ENCODE data around the gene AFMID. TPM values are rescaled to one million over a fixed set of nuclear protein-coding genes. Genes with fewer than 3 reads are reported as not detected.
A peak's percentile ranks its signal among the peaks of the same experiment; 100 is the strongest.

AFMID gene
- total and polyA plus RNA-seq, 9 of the 15 experiments (the other 6 are each of a cell fraction or from before 2014, with no cell fraction given) = 62.1 to 188 (median 74.4) TPM

GRCh38 chr17:78168242-78168902, 18.8 kb upstream of the AFMID start, which contains the start of gene SYNGR2:
TSS of gene SYNGR2 (plus strand) at chr17:78168581. CDS start at chr17:78168617, 36 bp downstream.
- BruUV-seq (replicated peaks) = no TSS peak
- Histone ChIP-seq H4K20me1 (replicated peaks; ENCODE audit: control insufficient read depth, insufficient read depth, low read length) (peaks cover 13% of the 10 kb centered on the region), H3K36me3 (ENCODE audit: control insufficient read depth, insufficient read depth, low read length) (peaks cover 42% of the 10 kb centered on the region; the same call in 2 of the 3 replicates), H2AFZ (ENCODE audit: low read depth, low read length) (peak within 1 kb of the TSS; percentile 91), H3K9me1 (ENCODE audit: control insufficient read depth, insufficient read depth, low read length) (peaks cover 5% of the 10 kb centered on the region), H3K4me2 (ENCODE audit: insufficient read depth, low read length) (peak within 1 kb of the TSS; percentile 89), H3K79me2 (ENCODE audit: control insufficient read depth, insufficient read depth, low read length) (peaks cover 38% of the 10 kb centered on the region), H3K27ac (ENCODE audit: extremely low read depth, low read depth, low read length) (peak within 1 kb of the TSS; percentile 83), H3K4me3 (peak within 1 kb of the TSS; percentile 92), H3K9ac (ENCODE audit: insufficient read depth in 1 of 2, low read depth in 2 of 2, low read length in 2 of 2) (peak within 1 kb of the TSS; percentile 72 to 97), H3K9me3 (replicated peaks; ENCODE audit: control insufficient read depth, insufficient read depth, low read depth, low read length) (no peaks in the 10 kb centered on the region), H3K27me3 (ENCODE audit: control insufficient read depth in 2 of 2, insufficient read depth in 2 of 2, low read length in 2 of 2) (no peaks in the 10 kb centered on the region), H3K4me1 (replicated peaks in 1 of 2; ENCODE audit: control insufficient read depth in 2 of 2, insufficient read depth in 2 of 2, low read length in 2 of 2) (peaks cover 16 to 65% of the 10 kb centered on the region in 2 experiments; a peak in 4 of 5 replicates)
- ChIA-PET POLR2A (interaction anchor here (0.6 kb wide), 1 partner anchor 700 kb away, joined by 3 read pairs; no protein-coding TSS in a partner anchor), CTCF (ENCODE audit: low intra/inter-chr PET ratio) (no interaction called here)
- peak; percentile 94 to 95 (median 94) for DNase-seq (ENCODE audit: extremely low read depth in 1 of 4, low spot score in 3 of 4)
- 5% methylated on average over 18 of the region's 84 CpGs for WGBS (ENCODE audit: insufficient coverage, low coverage, missing lambda C conversion rate)
- ATAC-seq = peak; percentile 86
- peak; percentile 78 for FAIRE-seq
- in situ Hi-C loops (cut with MboI) = no loop called here
- intact Hi-C loops (cut with micrococcal nuclease) = loop anchor here (5.0 kb wide), 1 partner anchor 41 kb away; the partner anchor contains the start of gene TMC6
- TF ChIP-seq CXXC5 (CRISPR knock-in tag; IDR thresholded peaks at IDR 0.05) (peak; percentile 91), CCAR2 (IDR thresholded peaks at IDR 0.05; ENCODE audit: low read depth, low read length) (no peak), GABPB2 (CRISPR knock-in tag; conservative IDR thresholded peaks at IDR 0.05) (no peak), ZNF586 (CRISPR knock-in tag; conservative IDR thresholded peaks at IDR 0.05) (no peak), FUS (optimal IDR thresholded peaks at IDR 0.05; ENCODE audit: low read depth, low read length) (peak; percentile 46), ZBTB49 (CRISPR knock-in tag; IDR thresholded peaks at IDR 0.05; ENCODE audit: borderline replicate concordance) (no peak), XRCC5 (IDR thresholded peaks at IDR 0.05; ENCODE audit: low read depth, low read length) (no peak), RNF2 (IDR thresholded peaks at IDR 0.05) (no peak), MAFK (IDR thresholded peaks at IDR 0.05; ENCODE audit: low read length) (no peak), TEAD4 (IDR thresholded peaks at IDR 0.05; ENCODE audit: low read length) (no peak), TEAD4 (CRISPR knock-in tag; IDR thresholded peaks at IDR 0.05; ENCODE audit: borderline replicate concordance) (no peak), MAFG (tag; conservative IDR thresholded peaks at IDR 0.05) (no peak), PHF21A (IDR thresholded peaks at IDR 0.05; ENCODE audit: borderline replicate concordance, low read depth) (no peak), ATF7 (IDR thresholded peaks at IDR 0.05) (peak; percentile 46; the same call in 1 of the 2 replicates), STAT5A (IDR thresholded peaks at IDR 0.05; ENCODE audit: borderline replicate concordance, low read length) (no peak), E2F1 (CRISPR knock-in tag; IDR thresholded peaks at IDR 0.05) (no peak), CEBPG (CRISPR knock-in tag; IDR thresholded peaks at IDR 0.05) (no peak), CEBPG (tag; conservative IDR thresholded peaks at IDR 0.05 in 1 of 2, IDR thresholded peaks at IDR 0.05 in 1 of 2) (no peak), TBL1XR1 (IDR thresholded peaks at IDR 0.05; ENCODE audit: low read length in 2 of 2) (no peak), ZFX (CRISPR knock-in tag; IDR thresholded peaks at IDR 0.05) (peak; percentile 73), RBM39 (optimal IDR thresholded peaks at IDR 0.05; ENCODE audit: low read depth, low read length) (no peak), C11orf30 (IDR thresholded peaks at IDR 0.05; ENCODE audit: low read depth) (no peak)
